GM10248 (cell line): ENCODE results near the gene SLC35F3.
"Not testable (repeated sequence)": the region's sequence is repeated elsewhere in the genome, so short reads cannot be mapped to it uniquely, and the experiment has no call there.

ENCODE experiments used
- CTCF ChIA-PET: fragments of 300-600 bp; sonication (Branson Sonifier 250); formaldehyde crosslinking; extraction: SDS; loops from one replicate; lab custom pipeline; 2021; ENCODE audit warnings: antibody characterized with exemption; lab: Yijun Ruan, JAX
- POLR2A ChIA-PET: fragments of 350-650 bp; sonication (Branson Sonifier 250); formaldehyde crosslinking; extraction: SDS; loops from one replicate; lab custom pipeline; 2020; ENCODE audit warnings: antibody characterized with exemption; lab: Yijun Ruan, JAX
- DNase-seq: peaks from one replicate; pipeline ENCODE4 v3.0.0; 2012; ENCODE audit errors: extremely low spot score
- CTCF ChIP-seq: IDR thresholded peaks from 2 replicates; pipeline ENCODE4 v1.5.1; 2012; ENCODE audit warnings: mild to moderate bottlenecking, low read depth; ENCODE audit errors: extremely low read depth, missing control alignments, control extremely low read depth

The SLC35F3 gene

GRCh38 chr1:234241941-234242490 lies 337.5 kb downstream of the SLC35F3 start:
- TF ChIP-seq CTCF: no peak
- no peak for DNase-seq
- POLR2A ChIA-PET: no interaction called here
- CTCF ChIA-PET: interaction anchor here (1.1 to 1.4 kb wide), 2 partner anchors 12 to 85 kb away, joined by 3 read pairs; no protein-coding TSS in a partner anchor

DNA sequence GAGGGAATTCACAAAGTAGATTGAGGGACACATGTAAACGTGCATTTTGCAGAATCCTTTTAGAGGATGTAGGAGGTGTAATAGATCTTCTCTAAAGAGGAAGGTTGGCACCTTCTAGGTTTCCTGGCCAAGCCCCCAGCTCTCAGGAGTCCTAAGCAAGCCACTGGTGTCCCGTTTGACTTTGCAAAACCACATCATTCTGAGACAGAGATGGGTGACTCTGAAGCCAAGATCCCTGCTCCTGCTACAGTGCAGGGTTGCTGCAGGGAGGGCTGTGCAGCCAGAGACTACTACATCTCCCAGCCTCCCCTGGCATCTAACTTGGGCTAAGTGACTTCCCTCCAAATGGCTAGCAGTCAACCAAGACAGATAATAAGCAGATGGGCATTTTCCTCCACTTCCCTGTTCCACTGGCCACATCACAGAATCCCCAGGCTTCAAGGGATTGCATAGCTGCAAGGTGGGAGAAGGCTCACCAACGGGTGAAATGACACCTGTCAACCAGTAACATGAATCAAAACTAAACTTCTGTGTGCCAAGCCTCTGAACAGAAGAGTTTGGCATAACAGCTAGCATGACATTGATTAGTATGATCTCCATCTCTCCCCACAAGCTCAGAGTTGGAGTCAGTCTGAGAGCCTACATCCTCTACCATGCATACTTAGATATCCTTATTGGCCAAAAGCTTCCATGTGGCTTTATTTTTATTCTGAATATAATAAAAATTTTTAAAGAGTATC lies 339.2 kb downstream of the SLC35F3 start:
- CTCF ChIA-PET: interaction anchor here (0.8 to 2.7 kb wide), 5 partner anchors 9 to 67 kb away, joined by 3 to 11 read pairs (median 4); no protein-coding TSS in a partner anchor
- POLR2A ChIA-PET: no interaction called here
- TF ChIP-seq CTCF: no peak

DNA sequence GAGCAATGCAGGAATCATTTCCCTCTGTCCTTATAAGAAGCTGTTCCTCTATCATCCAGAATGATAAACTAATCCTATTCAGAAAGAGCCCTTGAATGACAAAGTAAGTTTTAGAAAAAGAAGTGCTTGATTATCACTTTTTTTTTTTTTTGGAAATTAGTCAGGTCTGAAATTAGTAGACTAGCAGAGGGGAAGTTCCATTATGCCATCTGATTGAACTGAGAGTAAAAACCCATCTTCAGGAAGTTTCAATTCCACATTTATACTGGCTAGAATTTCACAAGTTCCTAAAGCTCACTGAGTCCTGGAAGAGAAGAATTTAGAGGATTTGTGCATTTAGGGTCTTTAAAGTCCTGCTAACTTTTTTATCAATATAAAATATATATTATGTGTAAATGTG lies 340.0 kb downstream of the SLC35F3 start:
- no peak for TF ChIP-seq CTCF
- ChIA-PET CTCF (interaction anchor here (0.9 to 2.7 kb wide), 4 partner anchors 10 to 66 kb away, joined by 3 to 11 read pairs (median 4); no protein-coding TSS in a partner anchor), POLR2A (no interaction called here)
- peak; percentile 50 for DNase-seq

More for the DNA sequence above, 339.2 kb downstream of the SLC35F3 start:
- DNase-seq: no peak

- peak; percentile 43 for DNase-seq
- CTCF ChIA-PET: no interaction called here
- POLR2A ChIA-PET: no interaction called here
- no peak for TF ChIP-seq CTCF
Observed at GRCh38 chr1:234246638-234247116, 342.2 kb downstream of the SLC35F3 start.

- CTCF ChIA-PET, POLR2A ChIA-PET: not testable (repeated sequence)
Observed at GRCh38 chr1:234247746-234248145, 343.3 kb downstream of the SLC35F3 start.

GRCh38 chr1:234250747-234251146 lies 346.3 kb downstream of the SLC35F3 start:
- CTCF ChIA-PET: interaction anchor here (2.0 kb wide), 1 partner anchor 9 kb away, joined by 7 read pairs; no protein-coding TSS in a partner anchor
- no peak for DNase-seq
- no peak for TF ChIP-seq CTCF
- POLR2A ChIA-PET: no interaction called here

More at GRCh38 chr1:234247746-234248145, 343.3 kb downstream of the SLC35F3 start:
- DNase-seq: not testable (repeated sequence)

- POLR2A ChIA-PET: no interaction called here
- DNase-seq: no peak
- TF ChIP-seq CTCF: no peak
- CTCF ChIA-PET: no interaction called here
Observed at GRCh38 chr1:234253732-234254131, 349.3 kb downstream of the SLC35F3 start.
